Panc1 (cell line): ENCODE measurements around the gene NEK8. TPM values are rescaled to one million over a fixed set of nuclear protein-coding genes. Genes with fewer than 3 reads are reported as not detected.

Experiments
- ATAC-seq: fragments of 200-7000 bp; cut with Tn5 transposase; 2 replicates; pipeline ENCODE4 v1.9.1; 2020; ENCODE audit warnings: mild to moderate bottlenecking, moderate library complexity
- BruUV-seq: library from RNA; stranded (reverse); fragments of 400-500 nt; replicated peaks from 2 replicates; lab custom pipeline; 2021; lab: Mats Ljungman, UMichigan
- CTCF ChIA-PET: fragments of 300-600 bp; sonication (Branson Sonifier 250); formaldehyde crosslinking; loops from one replicate; lab custom pipeline; 2022; ENCODE audit warnings: antibody characterized with exemption; lab: Charles Lee
- POLR2A ChIA-PET: fragments of 300-600 bp; sonication (Branson Sonifier 250); formaldehyde crosslinking; loops from one replicate; lab custom pipeline; 2022; ENCODE audit warnings: antibody characterized with exemption; lab: Charles Lee
- DNase-seq: peaks from one replicate; pipeline ENCODE4 v3.0.0-alpha.2; 2010; ENCODE audit warnings: low read depth, low spot score
- H3K27ac ChIP-seq: 2 replicates; pipeline ENCODE4 v1.5.1; 2011; ENCODE audit warnings: mild to moderate bottlenecking, low read length, inconsistent platforms
- H3K27me3 ChIP-seq: fragments of 200-500 bp; sonication (Bioruptor generic); 2 replicates; pipeline ENCODE4 v1.6.0; 2014; ENCODE audit warnings: low read length, inconsistent platforms; ENCODE audit not compliant: control insufficient read depth, insufficient read depth
- H3K36me3 ChIP-seq: fragments of 200-500 bp; sonication (Bioruptor generic); 2 replicates; pipeline ENCODE4 v1.5.1; 2014; ENCODE audit warnings: inconsistent platforms, mild to moderate bottlenecking, low read length, moderate library complexity; ENCODE audit not compliant: control insufficient read depth, insufficient read depth
- H3K4me1 ChIP-seq: 2 replicates; pipeline ENCODE4 v1.5.1; 2011; ENCODE audit warnings: inconsistent platforms, mild to moderate bottlenecking, low read length, moderate library complexity; ENCODE audit not compliant: control insufficient read depth, insufficient read depth
- H3K4me3 ChIP-seq, 2 experiments: 2 replicates each; pipeline ENCODE4 v1.5.1; 2011 to 2012; ENCODE audit warnings: low read depth in 2 of 2, low read length in 2 of 2, mild to moderate bottlenecking in 2 of 2, inconsistent platforms in 1 of 2, moderate library complexity in 1 of 2
- H3K9me3 ChIP-seq: fragments of 200-500 bp; sonication (Bioruptor generic); 2 replicates; pipeline ENCODE4 v1.5.1; 2014; ENCODE audit warnings: low read depth, mild to moderate bottlenecking, inconsistent platforms, low read length, moderate library complexity; ENCODE audit not compliant: control insufficient read depth, insufficient read depth
- POLR2AphosphoS5 ChIP-seq: IDR thresholded peaks from 2 replicates; pipeline ENCODE4 v1.6.1; 2012; ENCODE audit warnings: mild to moderate bottlenecking, low read depth, low read length, moderate library complexity
- REST ChIP-seq, 2 experiments: IDR thresholded peaks; 2 replicates each; pipeline ENCODE4 v1.6.1; 2011 to 2012; ENCODE audit warnings: low read depth in 2 of 2, control low read depth in 1 of 2, low read length in 1 of 2, mild to moderate bottlenecking in 1 of 2, moderate library complexity in 1 of 2; ENCODE audit not compliant: insufficient read depth in 1 of 2
- SIN3A ChIP-seq: IDR thresholded peaks from 2 replicates; pipeline ENCODE4 v1.6.1; 2012; ENCODE audit warnings: low read depth, mild to moderate bottlenecking, low read length, moderate library complexity, borderline replicate concordance; ENCODE audit not compliant: insufficient read depth
- TCF7L2 ChIP-seq: IDR thresholded peaks from 2 replicates; pipeline ENCODE4 v1.6.1; 2011; ENCODE audit warnings: mild to moderate bottlenecking, low read depth, low read length, inconsistent platforms
- in situ Hi-C: cut with HindIII; loops from 2 replicates; pipeline ENCODE4 v1.10.0; 2016; ENCODE audit warnings: low sequenced_read_pairs, low pct_unique_long_range_greater_than_20kb
- intact Hi-C: fragments of 100-400 bp; cut with micrococcal nuclease; formaldehyde crosslinking; loops from one replicate; pipeline ENCODE4 v1.10.0; 2022; ENCODE audit not compliant: unreplicated experiment
- total RNA-seq: library from RNA; stranded (reverse); gene quantifications from one replicate; pipeline ENCODE4 v1.2.1, GENCODE V29; 2021; ENCODE audit not compliant: unreplicated experiment
- TF ChIP-seq, protein P1 (sequence below): fragments of 450-650 bp; IDR thresholded peaks from 2 replicates; pipeline ENCODE4 v1.5.1; 2017; ENCODE audit warnings: mild to moderate bottlenecking

Gene NEK8
- total RNA-seq, 1 experiment from 2014 or later: 11.9 TPM

DNA sequence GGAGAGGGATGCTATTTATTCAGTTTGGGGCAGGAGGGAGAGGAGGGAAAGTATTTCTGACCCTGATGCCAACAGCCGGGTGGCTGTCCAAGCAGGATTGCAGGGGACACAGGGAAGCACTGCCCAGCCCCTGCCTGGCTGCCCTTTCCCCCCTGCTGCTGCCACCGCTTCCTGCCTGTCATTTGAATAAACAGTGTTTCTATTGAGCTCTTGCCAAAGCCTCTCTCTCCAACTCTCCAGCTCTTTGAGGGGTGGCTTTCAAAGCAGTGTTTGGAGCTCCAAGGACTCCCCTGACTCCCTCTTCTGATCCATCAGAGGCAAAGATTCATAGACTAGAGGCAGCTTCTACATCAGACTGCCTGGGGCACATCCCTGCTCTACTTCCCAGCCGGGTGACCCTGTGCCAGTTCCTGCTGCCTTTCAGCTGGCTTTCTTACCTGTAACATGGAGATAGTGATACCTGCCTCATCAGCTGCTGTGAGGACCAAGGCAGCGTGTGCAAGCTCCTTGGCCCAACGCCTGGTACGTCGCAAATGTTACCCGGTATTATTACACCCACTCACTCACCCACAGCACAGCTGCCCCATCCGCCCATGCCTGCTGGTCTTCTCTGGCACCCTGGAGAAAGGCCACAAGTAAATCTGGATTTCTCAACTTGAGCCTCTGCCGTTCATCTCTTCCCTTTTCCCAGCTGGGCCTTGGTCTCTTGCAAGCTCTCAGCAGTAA lies 26.4 kb upstream of the NEK8 start:
- no peaks in the 10 kb centered on the region for H3K27me3 ChIP-seq
- intact Hi-C loops: no loop called here
- H3K4me3 ChIP-seq: no peak overlapping the region
- H3K4me1 ChIP-seq: no peaks in the 10 kb centered on the region
- H3K9me3 ChIP-seq: no peaks in the 10 kb centered on the region
- H3K36me3 ChIP-seq: peaks cover 8% of the 10 kb centered on the region
- TF ChIP-seq TCF7L2 (no peak), REST (IDR thresholded peaks at IDR 0.05; ENCODE audit: insufficient read depth in 1 of 2, low read depth in 2 of 2, low read length in 1 of 2) (no peak), SIN3A (no peak), POLR2AphosphoS5 (no peak)
- TF ChIP-seq, protein P1, sequence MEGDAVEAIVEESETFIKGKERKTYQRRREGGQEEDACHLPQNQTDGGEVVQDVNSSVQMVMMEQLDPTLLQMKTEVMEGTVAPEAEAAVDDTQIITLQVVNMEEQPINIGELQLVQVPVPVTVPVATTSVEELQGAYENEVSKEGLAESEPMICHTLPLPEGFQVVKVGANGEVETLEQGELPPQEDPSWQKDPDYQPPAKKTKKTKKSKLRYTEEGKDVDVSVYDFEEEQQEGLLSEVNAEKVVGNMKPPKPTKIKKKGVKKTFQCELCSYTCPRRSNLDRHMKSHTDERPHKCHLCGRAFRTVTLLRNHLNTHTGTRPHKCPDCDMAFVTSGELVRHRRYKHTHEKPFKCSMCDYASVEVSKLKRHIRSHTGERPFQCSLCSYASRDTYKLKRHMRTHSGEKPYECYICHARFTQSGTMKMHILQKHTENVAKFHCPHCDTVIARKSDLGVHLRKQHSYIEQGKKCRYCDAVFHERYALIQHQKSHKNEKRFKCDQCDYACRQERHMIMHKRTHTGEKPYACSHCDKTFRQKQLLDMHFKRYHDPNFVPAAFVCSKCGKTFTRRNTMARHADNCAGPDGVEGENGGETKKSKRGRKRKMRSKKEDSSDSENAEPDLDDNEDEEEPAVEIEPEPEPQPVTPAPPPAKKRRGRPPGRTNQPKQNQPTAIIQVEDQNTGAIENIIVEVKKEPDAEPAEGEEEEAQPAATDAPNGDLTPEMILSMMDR: no peak
- POLR2A ChIA-PET: no interaction called here
- CTCF ChIA-PET: interaction anchor here (0.5 kb wide), 1 partner anchor 142 kb away, joined by 9 read pairs; no protein-coding TSS in a partner anchor
- no TSS peak for BruUV-seq
- no peak for DNase-seq
- in situ Hi-C loops: no loop called here
- H3K27ac ChIP-seq: no peak overlapping the region; the same call in 1 of the 2 replicates
- ATAC-seq: no peak

GRCh38 chr17:28702752-28703150 lies 25.8 kb upstream of the NEK8 start:
- Histone ChIP-seq H3K27me3 (no peaks in the 10 kb centered on the region), H3K4me3 (no peak overlapping the region), H3K4me1 (no peaks in the 10 kb centered on the region), H3K9me3 (no peaks in the 10 kb centered on the region), H3K27ac (no peak overlapping the region), H3K36me3 (peaks cover 5% of the 10 kb centered on the region; the same call in 1 of the 2 replicates)
- no peak for DNase-seq
- POLR2A ChIA-PET: no interaction called here
- in situ Hi-C loops (no loop called here), intact Hi-C loops (no loop called here)
- CTCF ChIA-PET: interaction anchor here (0.6 kb wide), 1 partner anchor 56 kb away, joined by 3 read pairs; no protein-coding TSS in a partner anchor
- BruUV-seq: no TSS peak
- TF ChIP-seq SIN3A: no peak
- TF ChIP-seq, protein P1: no peak
- TF ChIP-seq REST (IDR thresholded peaks at IDR 0.05; ENCODE audit: insufficient read depth in 1 of 2, low read depth in 2 of 2, low read length in 1 of 2): no peak
- TF ChIP-seq TCF7L2: no peak
- TF ChIP-seq POLR2AphosphoS5: no peak
- no peak for ATAC-seq
